Stimulated activated CD4-positive, alpha-beta T cell treated with anti-CD3 and anti-CD28 coated beads, Interleukin-4, amount 100 ng/mL, for 48 hours (primary cell): ENCODE results near the gene CKLF.
A peak's percentile ranks its signal among the peaks of the same experiment; 100 is the strongest.
"Not testable (repeated sequence)": the region's sequence is repeated elsewhere in the genome, so short reads cannot be mapped to it uniquely, and the experiment has no call there.

Experiments used
- DNase-seq, 2 donors: peaks; one replicate each; pipeline ENCODE4 v3.0.0-alpha.2; 2020; ENCODE audit warnings: low read depth in 2 of 2

CKLF gene

GRCh38 chr16:66542396-66542795 is 10.0 kb upstream of the CKLF start:
- DNase-seq, result no peak

- DNase-seq, result no peak
Observed at GRCh38 chr16:66543541-66543940, 8.8 kb upstream of the CKLF start.

DNA sequence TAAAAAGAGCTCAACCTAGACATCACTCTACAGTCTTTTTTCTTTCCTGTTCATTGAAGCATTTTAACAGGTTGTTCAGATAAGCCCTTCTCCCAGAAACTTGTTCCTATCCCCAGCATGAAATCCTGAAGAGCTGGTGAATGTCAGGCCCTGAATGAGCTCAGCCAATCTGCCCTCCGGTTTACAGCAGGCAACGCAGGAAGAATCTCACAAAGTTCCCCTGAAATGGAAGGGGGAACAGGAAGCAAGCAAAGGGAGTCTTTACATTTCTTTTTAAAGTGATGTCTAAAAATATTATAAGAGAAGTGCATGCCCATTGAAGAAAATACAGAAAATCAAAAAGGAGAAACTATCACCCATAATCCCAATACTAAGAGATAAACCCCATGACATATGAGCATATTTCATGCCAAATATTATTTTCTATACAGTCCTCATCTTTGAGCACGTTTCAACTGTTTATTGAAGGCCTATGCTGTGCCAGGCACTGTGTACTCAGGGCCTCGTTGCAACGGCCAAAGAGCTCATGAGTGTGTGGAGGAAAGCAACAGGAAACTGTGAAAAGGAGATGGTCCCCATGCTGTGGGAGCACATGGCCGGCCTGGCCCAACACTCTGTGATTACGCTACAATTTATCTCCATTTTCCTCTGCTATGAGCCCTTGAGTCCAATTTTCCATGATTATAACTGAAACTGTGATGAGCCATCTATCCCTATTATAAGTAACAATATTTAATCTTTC is 8.2 kb upstream of the CKLF start:
- DNase-seq, result no peak

DNA sequence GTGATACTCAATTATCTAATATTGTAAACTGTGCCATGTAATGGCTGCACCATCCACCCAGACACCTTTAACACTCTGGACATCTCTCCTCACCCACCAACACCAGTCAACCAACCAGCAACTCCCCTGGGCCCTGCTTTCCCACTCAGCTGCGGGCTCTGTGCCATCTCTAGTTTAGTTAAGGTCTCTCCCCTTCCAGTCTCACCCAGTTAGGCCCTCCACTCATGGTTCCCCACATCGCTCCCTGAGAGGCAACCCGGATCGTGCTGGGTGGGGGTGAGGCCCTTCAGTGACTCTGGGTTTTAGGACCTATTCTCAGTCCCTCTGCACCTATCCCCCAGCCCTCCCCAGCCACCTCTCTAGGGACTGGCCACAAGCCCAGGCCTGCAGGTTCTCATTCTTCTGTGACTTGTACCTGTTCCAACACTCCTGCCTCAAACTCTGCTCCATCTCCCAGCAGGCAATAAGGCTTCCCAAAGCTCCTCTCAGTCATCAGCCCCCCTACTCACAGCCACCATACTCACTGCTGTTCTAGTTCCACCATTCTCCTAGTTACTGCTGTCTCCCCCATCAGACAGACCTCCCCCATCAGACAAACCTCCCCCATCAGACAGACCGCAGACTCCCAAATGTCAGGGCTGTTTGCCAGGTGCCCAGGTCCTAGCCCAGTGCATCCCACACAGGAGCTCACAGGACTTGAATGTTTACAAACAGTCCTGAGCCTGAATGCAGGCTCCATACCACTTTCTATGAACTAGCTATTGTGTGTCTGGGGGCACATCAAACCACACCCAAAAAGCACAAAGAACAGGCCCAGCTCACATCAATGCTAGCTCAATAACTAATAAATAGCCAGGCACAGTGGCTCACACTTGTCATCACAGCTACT is 5.0 kb upstream of the CKLF start:
- DNase-seq, result no peak

DNA sequence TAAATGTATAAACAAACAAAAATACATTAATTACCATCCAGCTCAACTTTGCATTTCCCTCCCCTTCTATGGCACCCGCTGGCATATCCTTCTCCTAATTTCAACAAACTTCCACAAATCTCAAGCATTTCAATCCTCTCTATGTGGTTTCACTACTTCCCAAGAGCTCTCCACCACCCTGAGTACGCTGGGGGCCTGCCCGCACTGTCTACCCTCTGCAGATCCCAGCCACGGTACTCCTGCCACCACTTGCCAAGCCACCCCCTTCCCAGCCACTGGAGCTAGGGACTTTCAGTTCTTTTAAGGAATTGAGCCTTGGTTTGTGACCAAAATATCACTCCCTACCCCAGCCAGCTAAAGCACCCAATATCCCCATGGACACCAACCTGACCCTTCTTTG is 4.3 kb upstream of the CKLF start:
- DNase-seq, result no peak

- DNase-seq, result no peak
Observed at GRCh38 chr16:66548868-66549267, 3.5 kb upstream of the CKLF start.

- peak; percentile 54 to 68 for DNase-seq
Observed at GRCh38 chr16:66549284-66550131, 2.9 kb upstream of the CKLF start, which contains the start of gene TK2. TK2 (minus strand) TSS chr16:66550122; CDS start chr16:66550061, 61 bp downstream.

GRCh38 chr16:66551348-66551759 is 1.0 kb upstream of the CKLF start:
- DNase-seq, result peak in 1 of 2 donors; percentile 33

DNA sequence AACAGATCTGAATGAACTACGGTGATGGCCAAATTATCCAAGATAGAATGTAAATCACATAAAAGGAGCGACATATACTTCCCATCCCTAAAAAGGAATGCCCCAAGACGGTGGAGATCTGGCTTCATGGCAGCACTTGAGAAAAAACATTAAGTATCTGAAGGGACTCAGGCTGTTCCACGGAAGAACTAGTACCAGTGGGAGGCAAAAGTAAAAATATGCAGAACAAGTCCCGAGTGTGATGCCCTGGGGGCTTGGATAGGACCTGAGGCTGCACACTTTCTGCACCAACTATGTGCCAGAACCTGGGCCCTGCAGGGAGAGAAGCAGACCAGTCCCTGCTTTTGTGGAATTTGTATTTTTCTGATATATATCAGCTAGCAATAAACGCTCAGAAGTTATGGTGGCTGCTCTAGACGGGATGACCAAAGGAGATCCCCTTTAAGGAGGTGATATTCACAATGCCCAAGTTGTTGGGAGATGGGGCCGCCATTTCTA is 539 bp upstream of the CKLF start:
- DNase-seq, result no peak

DNA sequence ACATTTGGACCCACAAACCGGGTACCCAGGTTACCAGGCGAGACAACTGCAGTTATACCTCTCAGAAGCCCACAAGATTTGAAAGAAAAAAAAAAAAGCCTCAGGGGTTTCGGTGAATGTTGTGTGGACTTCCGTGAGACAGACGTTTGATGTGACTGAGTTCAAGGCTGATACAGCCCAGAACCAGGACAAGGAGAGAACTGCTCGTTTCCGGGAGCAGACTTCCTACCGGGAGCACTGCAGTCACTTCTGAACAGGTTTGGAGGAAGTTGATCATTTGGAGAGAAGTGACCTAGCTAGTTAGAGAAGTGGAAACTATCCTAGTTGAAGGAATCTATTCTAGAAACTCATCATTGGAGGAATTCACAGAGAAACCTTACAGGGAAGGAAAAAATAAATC is 847 bp downstream of the CKLF start:
- DNase-seq, result no peak

- DNase-seq, result no peak
Observed at GRCh38 chr16:66554021-66554420, 1.6 kb downstream of the CKLF start.

DNA sequence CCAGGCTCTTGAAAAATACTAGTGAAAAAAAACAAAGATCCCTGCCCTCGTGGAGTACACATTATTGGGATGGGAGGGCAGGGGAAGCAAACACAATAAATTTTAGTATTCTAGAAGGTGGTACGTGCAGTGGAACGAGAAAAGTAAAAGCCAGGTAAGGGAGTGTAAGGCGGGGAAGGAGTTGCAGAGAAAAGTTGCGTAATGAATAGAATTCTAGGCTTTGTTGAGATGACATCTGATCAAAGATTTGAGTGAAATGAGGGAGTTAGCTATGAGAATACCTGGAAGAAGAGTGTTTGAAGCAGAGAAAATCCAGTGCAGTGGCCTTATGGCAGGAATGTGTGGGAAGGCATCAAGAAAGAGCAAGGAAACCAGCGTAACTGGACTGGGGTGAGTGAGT is 2.1 kb downstream of the CKLF start:
- no peak for DNase-seq

GRCh38 chr16:66560107-66560506 is 7.7 kb downstream of the CKLF start:
- DNase-seq, result no peak

- no peak for DNase-seq
Observed at GRCh38 chr16:66561381-66562080, 9.2 kb downstream of the CKLF start.

- DNase-seq, result no peak
Observed at GRCh38 chr16:66562409-66562808, 10.0 kb downstream of the CKLF start.

- no peak for DNase-seq
Observed at GRCh38 chr16:66562986-66563385, 10.6 kb downstream of the CKLF start.

DNA sequence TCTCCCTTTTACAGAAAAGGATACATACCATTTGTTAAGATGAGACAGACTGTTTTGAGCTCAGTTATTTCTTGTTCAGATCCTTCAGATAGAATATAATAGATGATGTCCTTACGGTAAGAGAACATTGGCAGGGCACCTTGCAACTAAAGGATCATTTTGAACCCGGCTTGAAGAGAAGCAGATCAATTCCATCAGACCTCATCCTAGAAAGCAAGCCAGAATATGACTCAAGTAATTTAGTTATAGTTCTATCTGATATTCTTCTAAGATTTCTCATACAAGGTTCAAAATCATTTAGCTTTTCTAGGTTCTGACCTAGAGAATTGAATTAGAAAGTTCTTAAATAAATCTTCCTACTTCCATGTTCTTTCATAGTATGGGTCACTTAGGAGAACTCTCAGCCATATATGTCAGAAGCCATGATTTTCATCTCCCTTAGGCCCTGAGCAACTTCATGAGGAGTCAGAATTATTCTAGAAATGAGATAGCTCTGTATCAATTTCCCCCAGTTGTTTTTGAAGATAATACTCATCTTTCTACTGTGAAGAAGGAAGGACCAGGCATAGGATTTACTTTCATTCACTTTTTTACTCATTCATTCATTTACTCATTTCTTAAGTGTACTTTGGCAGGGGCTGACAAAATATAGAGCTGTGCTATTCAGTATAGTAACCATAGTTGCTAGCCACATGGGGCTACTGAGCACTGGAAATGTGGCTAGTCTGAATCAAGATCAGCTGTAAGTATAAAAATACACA is 11.4 kb downstream of the CKLF start:
- no peak for DNase-seq

- no peak for DNase-seq
Observed at GRCh38 chr16:66566051-66566901, 13.9 kb downstream of the CKLF start, which contains the start of gene CMTM1. CMTM1 (plus strand) TSS chr16:66566439; CDS start chr16:66566514, 75 bp downstream.

GRCh38 chr16:66567270-66567669 is 14.9 kb downstream of the CKLF start:
- not testable (repeated sequence) for DNase-seq
